Activated T-cell treated with anti-CD3 and anti-CD28 coated beads, Interleukin-2, amount 50 U/mL, for 1 hour (primary cell): ENCODE data around the gene MIOX.
"Not testable (repeated sequence)": the region's sequence is repeated elsewhere in the genome, so short reads cannot be mapped to it uniquely, and the experiment has no call there.

ENCODE experiments used
- DNase-seq: peaks from one replicate; pipeline ENCODE4 v3.0.0-alpha.2; 2020

The MIOX gene

GRCh38 chr22:50518606-50519005 lies 31.9 kb downstream of the MIOX start:
- no peak for DNase-seq

DNA sequence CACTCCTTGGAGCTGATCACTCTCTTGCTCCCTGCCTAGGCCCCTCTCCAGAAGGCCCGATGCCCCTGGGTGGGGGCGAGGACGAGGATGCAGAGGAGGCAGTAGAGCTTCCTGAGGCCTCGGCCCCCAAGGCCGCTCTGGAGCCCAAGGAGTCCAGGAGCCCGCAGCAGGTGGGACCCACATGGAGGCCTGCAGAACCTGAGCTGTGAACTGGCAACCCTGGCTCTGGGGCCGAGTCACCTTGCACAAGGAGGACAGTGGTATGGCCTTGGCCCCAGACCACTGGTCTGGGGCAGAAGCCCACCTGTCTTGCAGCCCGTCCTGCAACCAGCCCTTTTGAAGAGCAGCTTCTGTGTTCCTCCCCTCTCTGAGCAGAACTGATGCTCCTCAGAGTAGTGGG lies 32.5 kb downstream of the MIOX start:
- DNase-seq = no peak

DNA sequence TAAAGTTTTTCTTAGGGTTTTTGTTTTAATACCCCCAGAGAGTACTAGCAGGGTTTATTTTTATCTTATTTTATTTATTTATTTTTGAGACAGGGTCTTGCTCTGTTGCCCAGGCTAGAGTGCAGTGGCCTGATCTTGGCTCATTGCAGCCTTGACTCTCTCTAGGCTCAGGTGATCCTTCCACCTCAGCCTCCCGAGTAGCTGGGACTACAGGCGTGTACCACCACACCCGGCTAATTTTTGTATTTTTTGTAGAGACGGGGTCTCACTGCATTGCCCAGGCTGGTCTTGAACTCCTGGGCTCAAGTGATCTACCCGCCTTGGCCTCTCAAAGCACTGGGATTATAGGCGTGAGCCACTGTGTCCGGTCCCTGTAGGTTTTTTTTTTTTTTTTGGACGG lies 33.5 kb downstream of the MIOX start:
- not testable (repeated sequence) for DNase-seq

DNA sequence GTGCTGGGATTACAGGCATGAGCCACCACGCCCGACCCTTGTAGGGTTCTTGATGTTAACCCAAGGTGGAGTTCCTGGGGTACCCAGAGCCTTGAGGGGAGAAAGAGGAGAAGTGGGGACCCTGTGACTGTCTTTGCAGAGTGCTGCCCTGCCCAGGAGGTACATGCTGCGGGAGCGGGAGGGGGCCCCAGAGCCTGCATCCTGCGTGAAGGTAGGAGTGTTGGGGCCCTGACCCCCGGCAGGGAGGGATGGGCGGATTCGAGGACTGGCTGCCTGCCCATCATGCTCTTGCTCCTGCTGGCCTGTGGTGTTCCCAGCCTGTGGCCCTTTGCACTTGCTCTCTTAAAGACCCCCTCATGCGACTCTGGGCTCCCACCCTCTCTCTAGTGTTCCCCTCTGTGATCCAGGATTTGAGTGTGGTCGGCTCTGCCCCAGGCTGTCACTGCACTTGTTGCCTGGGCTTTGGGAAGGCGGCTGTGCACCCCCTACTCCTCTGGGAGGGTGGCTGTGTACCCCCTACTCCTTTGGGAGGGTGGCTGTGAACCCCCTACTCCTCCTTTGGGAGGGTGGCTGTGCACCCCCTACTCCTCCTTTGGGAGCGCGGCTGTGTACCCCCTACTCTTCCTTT lies 34.3 kb downstream of the MIOX start:
- DNase-seq = no peak

DNA sequence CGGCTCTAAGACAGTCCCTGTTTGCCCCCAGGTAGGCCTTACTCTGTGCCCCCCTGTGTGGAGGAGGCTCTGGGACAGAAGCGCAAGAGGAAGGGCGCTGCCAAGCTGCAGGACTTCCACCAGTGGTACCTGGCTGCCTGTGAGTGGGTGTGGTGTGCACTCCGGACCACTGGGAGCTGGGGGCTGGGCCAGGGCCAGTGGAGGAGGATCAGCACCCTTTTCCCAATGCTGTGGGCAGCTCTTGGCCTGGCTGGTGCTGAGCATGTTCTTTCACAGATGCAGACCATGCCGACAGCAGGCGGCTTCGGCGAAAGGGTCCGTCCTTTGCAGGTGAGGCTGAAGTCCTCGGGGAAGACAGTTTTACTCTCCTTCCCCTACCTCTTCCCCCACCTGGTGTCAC lies 35.1 kb downstream of the MIOX start:
- no peak for DNase-seq

DNA sequence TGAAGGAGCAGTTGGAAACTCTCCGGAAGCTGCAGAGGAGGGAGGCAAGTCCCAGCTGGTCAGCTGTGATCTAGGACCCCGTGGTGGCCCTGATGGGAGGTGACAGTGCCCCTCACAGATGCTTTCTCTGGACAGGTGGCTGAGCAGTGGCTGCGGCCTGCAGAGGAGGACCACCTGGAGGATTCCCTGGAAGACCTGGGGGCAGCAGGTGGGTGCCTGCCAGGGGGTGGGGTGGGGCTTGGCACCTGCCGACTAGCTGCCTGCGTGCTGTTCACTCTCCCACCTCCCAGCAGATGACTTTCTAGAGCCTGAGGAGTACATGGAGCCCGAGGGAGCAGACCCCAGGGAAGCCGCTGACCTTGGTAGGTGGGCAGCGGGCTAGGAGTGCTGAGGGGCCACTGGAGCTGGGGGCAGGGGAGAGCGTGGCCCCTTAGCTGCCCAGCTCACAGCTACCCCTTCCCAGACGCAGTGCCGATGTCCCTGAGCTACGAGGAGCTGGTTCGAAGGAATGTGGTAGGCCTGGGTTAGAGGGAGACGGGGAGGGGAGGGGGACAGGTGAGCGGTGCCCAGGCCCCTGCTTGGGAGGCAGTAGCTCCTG lies 35.6 kb downstream of the MIOX start:
- DNase-seq = no peak

GRCh38 chr22:50522806-50523438 lies 36.3 kb downstream of the MIOX start:
- no peak for DNase-seq

GRCh38 chr22:50523458-50523805 lies 36.8 kb downstream of the MIOX start:
- no peak for DNase-seq

DNA sequence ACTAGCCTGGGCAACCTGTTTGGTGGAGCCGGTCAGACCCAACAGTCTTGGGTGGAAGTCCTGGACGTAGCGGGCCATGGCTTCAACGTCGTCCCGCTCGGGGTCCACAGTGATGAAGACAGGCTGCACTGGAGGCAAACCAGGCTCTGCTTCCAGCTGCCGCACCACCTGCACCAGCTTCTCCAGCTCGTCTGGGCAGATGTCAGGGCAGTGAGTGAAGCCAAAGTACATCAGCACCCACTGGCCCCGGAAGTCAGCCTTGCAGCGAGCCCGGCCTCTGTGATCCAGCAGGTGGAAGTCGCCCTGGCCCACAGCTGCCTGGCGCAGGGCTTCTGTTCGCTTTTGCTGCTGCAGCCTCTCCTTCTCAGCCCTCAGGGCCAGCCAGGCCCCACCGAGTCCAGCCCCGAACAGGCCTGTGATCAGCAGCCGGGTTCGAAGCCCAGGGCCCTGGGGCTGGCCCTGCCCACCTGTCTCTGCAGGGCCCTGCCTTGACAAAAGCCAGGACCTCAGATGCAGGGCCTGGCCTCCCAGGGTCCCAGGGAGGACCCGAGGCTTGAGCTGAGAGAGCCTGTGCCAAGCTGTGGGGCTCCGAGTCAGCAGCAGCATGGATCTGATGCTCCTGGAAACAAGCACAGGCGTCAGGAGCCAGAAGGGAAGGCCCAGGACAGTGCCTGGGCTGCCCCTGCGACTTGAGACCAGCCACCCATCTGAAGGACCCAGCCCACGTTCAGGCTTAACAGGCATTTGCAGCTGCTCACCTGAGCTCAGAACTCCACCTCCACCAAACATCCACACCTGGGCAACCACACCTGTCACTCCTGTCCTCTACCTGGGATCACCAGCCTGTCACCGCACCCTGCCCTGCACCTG lies 37.4 kb downstream of the MIOX start:
- no peak for DNase-seq

- DNase-seq = no peak
Measured at GRCh38 chr22:50524676-50525103, 38.0 kb downstream of the MIOX start.

- DNase-seq = peak; percentile 98
Measured at GRCh38 chr22:50525104-50525857, 38.6 kb downstream of the MIOX start, which contains the start of gene SCO2. Gene SCO2, minus strand, starts transcription at chr22:50525598. Its CDS starts 1,187 bp downstream, at chr22:50524411.

DNA sequence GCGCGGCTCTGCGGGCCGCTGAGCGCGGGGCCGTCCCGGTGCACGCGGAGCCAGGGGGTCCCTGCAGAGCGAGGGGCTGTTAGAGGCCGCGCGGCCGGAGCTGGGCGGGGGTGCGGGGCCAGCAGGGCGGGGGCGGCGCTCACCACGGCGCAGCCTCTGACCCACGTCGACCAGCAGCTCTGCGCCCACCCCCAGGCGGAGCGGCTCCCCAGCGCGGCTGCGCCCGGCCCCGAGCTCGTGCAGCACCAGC lies 39.1 kb downstream of the MIOX start:
- DNase-seq = no peak

DNA sequence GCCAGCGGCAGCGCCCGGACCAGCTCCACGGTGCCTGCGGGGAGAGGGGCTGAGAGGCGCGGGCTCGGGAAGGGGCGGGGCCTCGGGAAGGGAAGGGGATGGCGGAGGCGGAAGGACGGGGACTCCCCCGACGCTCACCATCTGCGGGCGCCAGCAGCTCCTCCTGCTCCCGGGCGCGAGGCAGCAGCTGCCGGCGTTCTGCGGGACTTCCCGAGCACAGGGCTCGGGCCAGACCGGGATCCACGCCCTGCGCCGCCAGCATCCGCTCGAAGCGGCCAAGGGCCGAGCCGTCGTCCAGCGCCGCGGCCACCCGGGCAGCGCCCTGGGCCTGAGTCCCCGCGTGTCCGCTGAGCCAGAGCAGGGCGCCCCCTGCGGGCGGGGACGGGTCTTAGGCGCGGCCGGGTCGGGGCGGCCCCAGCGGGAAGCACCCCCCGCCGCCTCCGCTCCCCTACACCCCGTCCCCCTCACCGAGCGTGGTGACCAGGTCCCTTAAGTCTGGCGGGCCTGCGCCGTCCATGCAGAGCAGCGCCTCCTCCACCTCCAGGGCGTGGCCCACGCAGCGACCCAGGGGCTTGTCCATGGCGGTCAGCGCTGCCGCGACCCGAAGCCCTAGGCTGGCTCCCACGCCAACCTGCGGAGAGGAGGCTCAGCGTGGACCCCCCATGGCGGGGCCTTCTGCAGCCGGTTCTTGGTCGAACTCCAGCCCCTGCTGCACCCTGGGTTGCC lies 39.6 kb downstream of the MIOX start:
- peak; percentile 85 for DNase-seq

GRCh38 chr22:50526834-50527801 lies 40.5 kb downstream of the MIOX start:
- DNase-seq = peak; percentile 33

DNA sequence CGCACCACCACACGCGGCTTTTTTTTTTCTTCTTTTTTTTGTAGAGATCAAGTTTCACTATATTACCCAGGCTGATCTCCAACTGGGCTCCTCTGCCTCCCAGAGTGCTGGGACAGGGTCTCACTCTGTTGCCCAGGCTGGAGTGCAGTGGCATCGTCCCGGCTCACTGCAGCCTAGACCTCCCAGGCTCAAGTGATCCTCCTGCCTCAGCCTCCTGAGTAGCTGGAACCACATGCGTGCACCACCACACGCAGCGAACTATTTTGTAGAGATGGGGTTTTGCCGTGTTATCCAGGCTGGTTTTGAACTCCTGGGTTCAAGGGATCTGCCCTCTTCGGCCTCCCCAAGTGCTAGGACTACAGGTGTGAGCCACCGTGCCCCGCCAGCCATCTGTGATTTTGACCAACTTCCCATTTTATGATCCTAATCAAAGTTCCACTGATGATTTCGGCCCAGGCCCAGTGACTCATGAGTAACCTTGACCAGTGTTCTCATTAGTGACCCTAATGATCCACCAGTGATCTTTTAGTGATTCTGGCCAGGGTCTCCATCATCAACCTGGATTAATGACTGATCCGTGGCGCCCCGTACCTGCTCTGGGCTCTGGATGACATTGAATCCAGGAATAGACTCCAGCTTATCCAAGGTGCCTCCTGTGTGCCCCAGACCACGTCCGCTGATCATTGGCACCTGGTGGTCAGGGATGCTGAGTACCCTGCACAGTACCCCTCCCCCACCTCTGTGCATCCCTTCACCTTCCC lies 41.4 kb downstream of the MIOX start:
- no peak for DNase-seq

- no peak for DNase-seq
Measured at GRCh38 chr22:50528682-50529415, 42.2 kb downstream of the MIOX start.

GRCh38 chr22:50529416-50529896 lies 42.8 kb downstream of the MIOX start:
- no peak for DNase-seq

- peak; percentile 71 for DNase-seq
Measured at GRCh38 chr22:50529897-50530579, 43.4 kb downstream of the MIOX start, which contains the start of gene TYMP. Gene TYMP, minus strand, starts transcription at chr22:50530012. Its CDS starts 303 bp downstream, at chr22:50529709.

- no peak for DNase-seq
Measured at GRCh38 chr22:50530580-50530876, 43.9 kb downstream of the MIOX start.
